IMR-90 (cell line): ENCODE measurements around the gene ZDHHC12. TPM values are rescaled to one million over a fixed set of nuclear protein-coding genes. Genes with fewer than 3 reads are reported as not detected.

Source experiments
- ATAC-seq: fragments of 200-7000 bp; cut with Tn5 transposase; 2 replicates; pipeline ENCODE4 v1.9.1; 2020; ENCODE audit warnings: low read depth, mild to moderate bottlenecking, moderate library complexity
- BruUV-seq: library from RNA; stranded (reverse); fragments of 400-500 nt; replicated peaks from 2 replicates; lab custom pipeline; 2021; lab: Mats Ljungman, UMichigan
- CTCF ChIA-PET: fragments of 300-600 bp; formaldehyde crosslinking; extraction: SDS; loops from one replicate; lab custom pipeline; 2021; ENCODE audit warnings: antibody characterized with exemption; lab: Yijun Ruan, JAX
- POLR2A ChIA-PET: fragments of 300-600 bp; sonication (Branson Sonifier 250); formaldehyde crosslinking; loops from one replicate; lab custom pipeline; 2022; ENCODE audit warnings: antibody characterized with exemption; ENCODE audit not compliant: unreplicated experiment; lab: Charles Lee
- DNase-seq: peaks from one replicate; pipeline ENCODE4 v3.0.0; 2013
- H2AFZ ChIP-seq: replicated peaks from 2 replicates; pipeline ENCODE3; 2013; ENCODE audit warnings: low read length, mild to moderate bottlenecking; ENCODE audit not compliant: poor library complexity
- H2AK5ac ChIP-seq: 2 replicates; pipeline ENCODE4 v1.6.1; 2013; ENCODE audit warnings: low read depth, low read length, inconsistent platforms
- H2AK9ac ChIP-seq: replicated peaks from 2 replicates; pipeline ENCODE3; 2013; ENCODE audit warnings: mild to moderate bottlenecking, low read depth, low read length, moderate library complexity; ENCODE audit not compliant: poor library complexity
- H2BK120ac ChIP-seq: 2 replicates; pipeline ENCODE4 v1.6.1; 2013; ENCODE audit warnings: low read depth, low read length, inconsistent platforms
- H2BK15ac ChIP-seq: 3 replicates; pipeline ENCODE4 v1.6.1; 2013; ENCODE audit warnings: low read depth, low read length, inconsistent platforms
- H2BK20ac ChIP-seq: 2 replicates; pipeline ENCODE4 v1.6.1; 2013; ENCODE audit warnings: low read depth, mild to moderate bottlenecking, inconsistent platforms, low read length, moderate library complexity
- H2BK5ac ChIP-seq: 2 replicates; pipeline ENCODE4 v1.6.1; 2013; ENCODE audit warnings: mild to moderate bottlenecking, low read depth, low read length, inconsistent platforms; ENCODE audit not compliant: poor library complexity, severe bottlenecking
- H3K14ac ChIP-seq: replicated peaks from 2 replicates; pipeline ENCODE4 v1.6.1; 2013; ENCODE audit warnings: low read depth, low read length, inconsistent platforms
- H3K18ac ChIP-seq: 2 replicates; pipeline ENCODE4 v1.6.1; 2013; ENCODE audit warnings: low read depth, low read length, control low read depth
- H3K23ac ChIP-seq: 2 replicates; pipeline ENCODE4 v1.6.1; 2013; ENCODE audit warnings: low read depth, low read length, inconsistent platforms
- H3K27ac ChIP-seq: 2 replicates; pipeline ENCODE4 v1.5.1; 2013; ENCODE audit warnings: mild to moderate bottlenecking, control low read depth, low read length; ENCODE audit not compliant: insufficient read depth
- H3K27me3 ChIP-seq: 2 replicates; pipeline ENCODE4 v1.6.1; 2013; ENCODE audit warnings: low read length; ENCODE audit not compliant: control insufficient read depth, insufficient read depth
- H3K36me3 ChIP-seq: 2 replicates; pipeline ENCODE4 v1.6.1; 2013; ENCODE audit warnings: low read length, mixed read lengths; ENCODE audit not compliant: control insufficient read depth, insufficient read depth
- H3K4ac ChIP-seq: 2 replicates; pipeline ENCODE4 v1.6.1; 2013; ENCODE audit warnings: low read depth, low read length, inconsistent platforms
- H3K4me1 ChIP-seq: 2 replicates; pipeline ENCODE4 v1.6.1; 2013; ENCODE audit warnings: low read length, mixed read lengths; ENCODE audit not compliant: control insufficient read depth, insufficient read depth
- H3K4me2 ChIP-seq: 2 replicates; pipeline ENCODE4 v1.6.1; 2013; ENCODE audit warnings: low read depth, mild to moderate bottlenecking, control low read depth, low read length, moderate library complexity
- H3K4me3 ChIP-seq: 2 replicates; pipeline ENCODE4 v1.5.1; 2013; ENCODE audit warnings: low read depth, mild to moderate bottlenecking, control low read depth, low read length, moderate library complexity; ENCODE audit not compliant: insufficient read depth
- H3K56ac ChIP-seq: 2 replicates; pipeline ENCODE4 v1.6.1; 2013; ENCODE audit warnings: low read length, inconsistent platforms; ENCODE audit not compliant: insufficient read depth; ENCODE audit errors: extremely low read depth
- H3K79me1 ChIP-seq, 2 experiments: 2 replicates each; pipeline ENCODE4 v1.6.1; 2013; ENCODE audit warnings: low read length in 2 of 2, inconsistent platforms in 1 of 2, low read depth in 1 of 2
- H3K9ac ChIP-seq: 2 replicates; pipeline ENCODE4 v1.6.1; 2013; ENCODE audit warnings: low read depth, low read length, control low read depth
- H3K9me1 ChIP-seq: 2 replicates; pipeline ENCODE4 v1.6.1; 2013; ENCODE audit warnings: low read length, inconsistent platforms; ENCODE audit not compliant: insufficient read depth
- H3K9me3 ChIP-seq: 2 replicates; pipeline ENCODE4 v1.6.1; 2013; ENCODE audit warnings: low read length; ENCODE audit not compliant: control insufficient read depth, insufficient read depth
- H4K20me1 ChIP-seq: 2 replicates; pipeline ENCODE4 v1.6.1; 2013; ENCODE audit warnings: low read length, inconsistent platforms; ENCODE audit not compliant: insufficient read depth
- H4K5ac ChIP-seq: 2 replicates; pipeline ENCODE4 v1.6.1; 2013; ENCODE audit warnings: mild to moderate bottlenecking, low read depth, low read length, control low read depth
- H4K8ac ChIP-seq, 2 experiments: 2 replicates each; pipeline ENCODE4 v1.6.1; 2013; ENCODE audit warnings: low read depth in 2 of 2, low read length in 2 of 2, control low read depth in 1 of 2, inconsistent platforms in 1 of 2
- H4K91ac ChIP-seq: 2 replicates; pipeline ENCODE4 v1.6.1; 2013; ENCODE audit warnings: low read depth, low read length, inconsistent platforms; ENCODE audit not compliant: insufficient read depth
- BHLHE40 ChIP-seq: fragments of 150-350 bp; IDR thresholded peaks from 2 replicates; pipeline ENCODE4 v1.6.1; 2016; ENCODE audit warnings: mild to moderate bottlenecking, low read depth, low read length
- CEBPB ChIP-seq: IDR thresholded peaks from 2 replicates; pipeline ENCODE4 v1.6.1; 2012; ENCODE audit warnings: low read depth, low read length, improper control_type of control experiment
- CHD1 ChIP-seq: IDR thresholded peaks from 2 replicates; pipeline ENCODE4 v1.6.1; 2012; ENCODE audit warnings: low read depth, low read length, improper control_type of control experiment
- CTCF ChIP-seq: conservative IDR thresholded peaks from 2 replicates; pipeline ENCODE4 v1.5.1; 2012; ENCODE audit warnings: mild to moderate bottlenecking, low read depth, low read length, improper control_type of control experiment
- ELK1 ChIP-seq: fragments of 150-350 bp; IDR thresholded peaks from 2 replicates; pipeline ENCODE4 v1.6.1; 2016; ENCODE audit warnings: low read depth, mild to moderate bottlenecking, low read length, moderate library complexity, borderline replicate concordance
- FOS ChIP-seq: fragments of 150-350 bp; IDR thresholded peaks from 2 replicates; pipeline ENCODE4 v1.6.1; 2016; ENCODE audit warnings: low read depth, low read length
- MAFK ChIP-seq: IDR thresholded peaks from 2 replicates; pipeline ENCODE4 v1.6.1; 2012; ENCODE audit warnings: low read depth, low read length, improper control_type of control experiment
- MAZ ChIP-seq: IDR thresholded peaks from 2 replicates; pipeline ENCODE4 v1.6.1; 2012; ENCODE audit warnings: low read depth, mild to moderate bottlenecking, low read length, improper control_type of control experiment, moderate library complexity, borderline replicate concordance
- MXI1 ChIP-seq: IDR thresholded peaks from 2 replicates; pipeline ENCODE4 v1.6.1; 2012; ENCODE audit warnings: low read depth, mild to moderate bottlenecking, low read length, moderate library complexity, borderline replicate concordance
- NFE2L2 ChIP-seq: fragments of 150-350 bp; IDR thresholded peaks from 2 replicates; pipeline ENCODE4 v1.6.1; 2016; ENCODE audit warnings: low read depth, mild to moderate bottlenecking, low read length
- RAD21 ChIP-seq: IDR thresholded peaks from 2 replicates; pipeline ENCODE4 v1.6.1; 2012; ENCODE audit warnings: low read length, improper control_type of control experiment
- RCOR1 ChIP-seq: IDR thresholded peaks from 2 replicates; pipeline ENCODE4 v1.6.1; 2012; ENCODE audit warnings: mild to moderate bottlenecking, low read length, improper control_type of control experiment; ENCODE audit not compliant: insufficient replicate concordance
- RFX5 ChIP-seq: IDR thresholded peaks from 2 replicates; pipeline ENCODE4 v1.8.0; 2012; ENCODE audit warnings: low read depth, mild to moderate bottlenecking, low read length, moderate library complexity
- SMC3 ChIP-seq: fragments of 150-350 bp; IDR thresholded peaks from 2 replicates; pipeline ENCODE4 v1.6.1; 2016; ENCODE audit warnings: low read depth, mild to moderate bottlenecking, antibody characterized with exemption, low read length, moderate library complexity
- USF2 ChIP-seq: fragments of 150-350 bp; IDR thresholded peaks from 2 replicates; pipeline ENCODE4 v1.6.1; 2017; ENCODE audit warnings: mild to moderate bottlenecking, antibody characterized with exemption, low read length, low read depth
- WGBS, 2 experiments: methylation state at CpG; one replicate each; pipeline versions ENCODE4 v1.1.5 to v1.1.7; 2013; ENCODE audit warnings: missing lambda C conversion rate in 2 of 2; ENCODE audit not compliant: insufficient read length in 1 of 2; ENCODE audit errors: extremely low coverage in 2 of 2; 5-methylcytosine and 5-hydroxymethylcytosine counted together
- dilution Hi-C: fragments of 300-500 bp; cut with HindIII; formaldehyde crosslinking; loops from one replicate; pipeline ENCODE4 v1.14.3; 2018; ENCODE audit warnings: low sequenced_read_pairs; ENCODE audit not compliant: unreplicated experiment
- in situ Hi-C: fragments of 300-500 bp; cut with MboI; formaldehyde crosslinking; loops from 3 replicates; pipeline ENCODE4 v1.14.3; 2019; ENCODE audit warnings: low sequenced_read_pairs, inconsistent platforms, mixed read lengths
- intact Hi-C: fragments of 100-400 bp; cut with micrococcal nuclease; formaldehyde crosslinking; loops from 2 replicates; pipeline ENCODE4 v1.10.0; 2022
- polyA plus RNA-seq, 3 experiments: library from polyadenylated mRNA; depleted of rRNA; stranded (reverse); fragments of >200 nt; gene quantifications; 2 replicates each; pipeline ENCODE4 v1.2.3, GENCODE V29; 2012; ENCODE audit warnings: low replicate concordance in 1 of 3
- total RNA-seq: library from RNA; depleted of rRNA; stranded (reverse); fragments of >200 nt; gene quantifications from 2 replicates; pipeline ENCODE4 v1.2.3, GENCODE V29; 2012

Gene ZDHHC12
- total and polyA plus RNA-seq, 2 of the 4 experiments (the other 2 are of a cell fraction) = 16.7 to 60.7 TPM

GRCh38 chr9:128714586-128715435, 9.1 kb downstream of the ZDHHC12 start:
- Histone ChIP-seq H2BK20ac (no peak overlapping the region), H3K56ac (no peak overlapping the region), H4K8ac (no peak overlapping the region), H4K91ac (no peak overlapping the region), H3K9me3 (no peaks in the 10 kb centered on the region), H3K36me3 (no peaks in the 10 kb centered on the region), H3K18ac (no peak overlapping the region), H2BK5ac (no peak overlapping the region), H3K79me1 (no peaks in the 10 kb centered on the region), H3K9ac (no peak overlapping the region), H2AK5ac (no peak overlapping the region), H3K4me1 (no peaks in the 10 kb centered on the region), H2AFZ (no peak overlapping the region), H2BK120ac (no peak overlapping the region), H3K4me3 (no peak overlapping the region), H3K4ac (no peak overlapping the region), H2AK9ac (peak overlapping the region; percentile 42), H4K5ac (no peak overlapping the region), H3K23ac (no peak overlapping the region), H3K14ac (no peak overlapping the region), H3K4me2 (no peak overlapping the region), H4K20me1 (no peaks in the 10 kb centered on the region), H2BK15ac (no peak overlapping the region), H3K9me1 (no peaks in the 10 kb centered on the region), H3K27me3 (no peaks in the 10 kb centered on the region), H3K27ac (no peak overlapping the region)
- in situ Hi-C loops = no loop called here
- no peak for DNase-seq
- ChIA-PET CTCF (no interaction called here), POLR2A (no interaction called here)
- dilution Hi-C loops = no loop called here
- no peak for ATAC-seq
- WGBS, 2 experiments = 100% methylated on average over 4 of the region's 24 CpGs; no CpG with 5 or more reads in 1 of the 2 experiments
- intact Hi-C loops = no loop called here
- no TSS peak for BruUV-seq
- TF ChIP-seq USF2 = no peak
- no peak for TF ChIP-seq RCOR1
- TF ChIP-seq RAD21 = no peak
- TF ChIP-seq MXI1 = no peak
- no peak for TF ChIP-seq MAFK
- TF ChIP-seq NFE2L2 = no peak
- no peak for TF ChIP-seq MAZ
- TF ChIP-seq ELK1 = no peak
- TF ChIP-seq CTCF = no peak
- TF ChIP-seq CHD1 = no peak
- no peak for TF ChIP-seq RFX5
- TF ChIP-seq SMC3 = no peak
- TF ChIP-seq BHLHE40 = no peak
- TF ChIP-seq CEBPB = no peak
- no peak for TF ChIP-seq FOS
